CD4-positive, alpha-beta T cell treated with Interleukin-21 for 1 hour (primary cell): ENCODE data around the gene EFHD2.
"Not testable (repeated sequence)": the region's sequence is repeated elsewhere in the genome, so short reads cannot be mapped to it uniquely, and the experiment has no call there.

Experiments
- DNase-seq: peaks from one replicate; pipeline ENCODE4 v3.0.0-alpha.2; 2020

EFHD2 gene

GRCh38 chr1:15457585-15457984, 47.9 kb downstream of the EFHD2 start:
- DNase-seq = no peak

GRCh38 chr1:15458388-15458787, 48.7 kb downstream of the EFHD2 start:
- DNase-seq = not testable (repeated sequence)

GRCh38 chr1:15459771-15460707, 50.4 kb downstream of the EFHD2 start:
- no peak for DNase-seq

- no peak for DNase-seq
Measured at GRCh38 chr1:15460708-15461095, 51.0 kb downstream of the EFHD2 start.

- not testable (repeated sequence) for DNase-seq
Measured at GRCh38 chr1:15463064-15463800, 53.5 kb downstream of the EFHD2 start.

- not testable (repeated sequence) for DNase-seq
Measured at GRCh38 chr1:15463926-15464322, 54.2 kb downstream of the EFHD2 start.

- no peak for DNase-seq
Measured at GRCh38 chr1:15465674-15466073, 56.0 kb downstream of the EFHD2 start.

- not testable (repeated sequence) for DNase-seq
Measured at GRCh38 chr1:15466955-15467625, 57.4 kb downstream of the EFHD2 start.

GRCh38 chr1:15468145-15468544, 58.5 kb downstream of the EFHD2 start:
- no peak for DNase-seq

GRCh38 chr1:15469361-15469760, 59.7 kb downstream of the EFHD2 start:
- no peak for DNase-seq

GRCh38 chr1:15469821-15470448, 60.2 kb downstream of the EFHD2 start:
- not testable (repeated sequence) for DNase-seq

- not testable (repeated sequence) for DNase-seq
Measured at GRCh38 chr1:15471067-15471466, 61.4 kb downstream of the EFHD2 start.

- DNase-seq = not testable (repeated sequence)
Measured at GRCh38 chr1:15471723-15472122, 62.0 kb downstream of the EFHD2 start.

- no peak for DNase-seq
Measured at GRCh38 chr1:15472587-15472986, 62.9 kb downstream of the EFHD2 start.

GRCh38 chr1:15475752-15476314, 66.1 kb downstream of the EFHD2 start, which contains the start of gene CELA2B:
Gene CELA2B (plus strand): TSS chr1:15476104. CDS start chr1:15476126, 22 bp downstream.
- DNase-seq = no peak

GRCh38 chr1:15476927-15477326, 67.2 kb downstream of the EFHD2 start:
- DNase-seq = no peak

GRCh38 chr1:15477646-15478212, 68.0 kb downstream of the EFHD2 start:
- no peak for DNase-seq
